ELF-1 (cell line): Measurements from ENCODE around the gene RNF40.

Source experiments
- DNase-seq: peaks from one replicate; pipeline ENCODE4 v3.0.0-alpha.2; 2016; ENCODE audit warnings: low read depth, low spot score

Gene RNF40

GRCh38 chr16:30762991-30763725 lies 1.0 kb downstream of the RNF40 start:
- no peak for DNase-seq

- DNase-seq = no peak
Observed at GRCh38 chr16:30764086-30764485, 2.0 kb downstream of the RNF40 start.

GRCh38 chr16:30764816-30765465 lies 2.8 kb downstream of the RNF40 start:
- no peak for DNase-seq

GRCh38 chr16:30766206-30766932 lies 4.2 kb downstream of the RNF40 start:
- no peak for DNase-seq

- no peak for DNase-seq
Observed at GRCh38 chr16:30766933-30767284, 4.8 kb downstream of the RNF40 start.

- no peak for DNase-seq
Observed at GRCh38 chr16:30767767-30768465, 5.8 kb downstream of the RNF40 start.

GRCh38 chr16:30768583-30769181 lies 6.6 kb downstream of the RNF40 start:
- DNase-seq = no peak

GRCh38 chr16:30769379-30770089 lies 7.4 kb downstream of the RNF40 start:
- no peak for DNase-seq

GRCh38 chr16:30771726-30772125 lies 9.6 kb downstream of the RNF40 start:
- DNase-seq = no peak

GRCh38 chr16:30773826-30774225 lies 11.7 kb downstream of the RNF40 start:
- no peak for DNase-seq

GRCh38 chr16:30774367-30775130 lies 12.4 kb downstream of the RNF40 start:
- no peak for DNase-seq

GRCh38 chr16:30775131-30775391 lies 12.9 kb downstream of the RNF40 start:
- no peak for DNase-seq

GRCh38 chr16:30775392-30776188 lies 13.5 kb downstream of the RNF40 start:
- peak; percentile 94 for DNase-seq

GRCh38 chr16:30777591-30778297 lies 15.6 kb downstream of the RNF40 start:
- no peak for DNase-seq

- peak; percentile 67 for DNase-seq
Observed at GRCh38 chr16:30778549-30779244, 16.6 kb downstream of the RNF40 start.

GRCh38 chr16:30779596-30779995 lies 17.5 kb downstream of the RNF40 start:
- no peak for DNase-seq

- DNase-seq = no peak
Observed at GRCh38 chr16:30780021-30780420, 17.9 kb downstream of the RNF40 start.

GRCh38 chr16:30780549-30780948 lies 18.4 kb downstream of the RNF40 start:
- DNase-seq = no peak
